Body of pancreas (tissue), 4 donors: ENCODE results near the gene THSD4. TPM values are rescaled to one million over a fixed set of nuclear protein-coding genes. Genes with fewer than 3 reads are reported as not detected.

Source experiments
- ATAC-seq: fragments of 150-250 bp; one replicate; pipeline ENCODE4 v1.9.1; 2016
- DNase-seq, 4 donors: peaks; one replicate each; pipeline ENCODE4 v3.0.0-alpha.2; 2019
- H3K27ac ChIP-seq, 4 donors: fragments of 200-600 bp; sonication (generic); 1 replicate in 3 of 4; 2 replicates in 1 of 4; pipeline versions ENCODE4 v1.5.1 to v1.6.1; 2016 to 2019; ENCODE audit warnings: mild to moderate bottlenecking in 1 of 4, mixed read lengths in 1 of 4, moderate library complexity in 1 of 4
- H3K27me3 ChIP-seq, 2 donors: fragments of 200-600 bp; sonication (generic); one replicate each; pipeline ENCODE4 v1.6.0; 2016; ENCODE audit warnings: mild to moderate bottlenecking in 1 of 2
- H3K36me3 ChIP-seq, 2 donors: fragments of 200-600 bp; sonication (generic); replicated peaks in 1 of 2; 2 replicates each; pipeline ENCODE4 v1.5.1; 2016; ENCODE audit warnings: low read depth in 2 of 2; ENCODE audit not compliant: insufficient read depth in 1 of 2
- H3K4me1 ChIP-seq: fragments of 200-600 bp; sonication (generic); one replicate; pipeline ENCODE4 v1.6.0; 2016
- H3K4me3 ChIP-seq, 2 donors: fragments of 200-600 bp; sonication (generic); 1 replicate in 1 of 2; 2 replicates in 1 of 2; pipeline ENCODE4 v1.5.1; 2016 to 2019
- H3K9me3 ChIP-seq, 3 donors: fragments of 200-600 bp; sonication (generic); 1 replicate in 2 of 3; 2 replicates in 1 of 3; pipeline ENCODE4 v1.5.1; 2016
- CTCF ChIP-seq, 7 experiments: fragments of 450-650 bp in 4 of 7; fragments of 200-600 bp in 3 of 7; sonication (generic) in 3 of 7; IDR thresholded peaks; one replicate each; pipeline ENCODE4 v1.5.1; 2016 to 2019; ENCODE audit warnings: antibody characterized with exemption in 7 of 7
- POLR2A ChIP-seq, 3 donors: fragments of 450-650 bp; IDR thresholded peaks; one replicate each; pipeline ENCODE4 v1.6.1; 2016; ENCODE audit warnings: antibody characterized with exemption in 3 of 3, mild to moderate bottlenecking in 2 of 3
- WGBS, 2 donors: methylation state at CpG; one replicate each; pipeline ENCODE4 v1.1.5; 2017; 5-methylcytosine and 5-hydroxymethylcytosine counted together
- intact Hi-C: fragments of 100-400 bp; cut with DNase I; formaldehyde crosslinking; loops from one replicate; pipeline ENCODE4 v1.15.1; 2023
- total RNA-seq, 2 donors: library from RNA; depleted of rRNA; stranded (reverse); fragments of >200 nt; gene quantifications; one replicate each; pipeline ENCODE4 v1.1.0, GENCODE V29; 2016

Gene THSD4
- total RNA-seq, 2 donors from 2014 or later, result 12.9 to 16.1 TPM

DNA sequence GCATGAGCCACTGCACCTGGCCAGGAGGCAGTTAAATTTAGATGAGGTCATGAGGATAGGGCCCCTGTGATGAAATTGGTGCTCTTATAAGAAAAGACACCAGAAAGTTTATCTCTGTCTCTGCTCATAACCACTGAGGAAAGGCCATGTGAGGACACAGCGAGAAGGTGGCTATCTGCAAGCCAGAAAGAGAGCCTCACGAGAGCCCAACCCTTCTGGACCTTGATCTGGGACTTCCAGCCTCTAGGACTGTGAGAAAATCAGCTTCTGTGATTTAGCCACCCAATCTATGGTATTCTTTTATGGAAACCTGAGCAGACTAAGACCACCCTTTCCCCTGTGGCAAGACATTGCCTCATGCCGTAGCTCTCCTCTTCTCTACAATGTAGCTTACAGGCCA lies 337.6 kb downstream of the THSD4 start:
- intact Hi-C loops, result loop anchor here (5.0 kb wide), 1 partner anchor 349 kb away; no protein-coding TSS in a partner anchor
- Histone ChIP-seq H3K27me3 (no peaks in the 10 kb centered on the region), H3K4me3 (no peak overlapping the region), H3K36me3 (no peaks in the 10 kb centered on the region), H3K4me1 (peaks cover under 1% of the 10 kb centered on the region), H3K9me3 (no peaks in the 10 kb centered on the region), H3K27ac (no peak overlapping the region)
- ATAC-seq, result no peak
- WGBS, 2 donors, result 45 to 72% methylated on average over 3 of the region's 3 CpGs
- no peak for TF ChIP-seq CTCF (IDR thresholded peaks at IDR 0.05)
- no peak for TF ChIP-seq POLR2A (IDR thresholded peaks at IDR 0.05)
- DNase-seq, result no peak

DNA sequence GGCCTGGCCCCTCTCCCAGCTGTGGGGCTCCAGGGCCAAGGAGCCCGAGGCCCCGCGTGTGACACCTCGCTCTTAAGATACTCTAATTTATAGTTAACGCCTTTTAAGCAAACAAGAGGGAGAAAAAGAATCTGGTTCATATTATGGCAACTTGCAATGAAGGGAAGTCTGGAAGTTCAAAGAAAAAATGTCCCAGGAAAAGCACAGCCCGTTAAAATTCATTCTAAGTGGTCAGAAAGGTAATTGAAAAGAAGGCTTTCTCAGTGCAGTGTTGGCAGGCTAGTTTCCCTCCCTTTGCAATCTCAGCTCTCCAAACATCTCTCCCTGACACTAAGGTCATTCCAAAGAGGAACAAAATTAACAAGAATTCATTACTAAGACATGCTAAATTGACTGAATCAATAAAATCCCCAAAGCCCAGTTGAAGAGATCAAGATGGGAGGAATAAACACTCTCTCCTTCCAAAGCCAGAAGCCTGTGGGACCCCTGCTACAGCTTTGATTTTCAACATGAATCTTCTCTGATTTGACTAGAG lies 339.3 kb downstream of the THSD4 start:
- ATAC-seq, result no peak
- Histone ChIP-seq H3K4me3 (no peak overlapping the region), H3K4me1 (no peaks in the 10 kb centered on the region), H3K36me3 (no peaks in the 10 kb centered on the region), H3K27me3 (no peaks in the 10 kb centered on the region), H3K27ac (no peak overlapping the region), H3K9me3 (no peaks in the 10 kb centered on the region)
- 80 to 88% methylated on average over 6 of the region's 6 CpGs for WGBS, 2 donors
- DNase-seq, result no peak
- intact Hi-C loops, result loop anchor here (5.0 kb wide), 1 partner anchor 348 kb away; no protein-coding TSS in a partner anchor
- TF ChIP-seq POLR2A (IDR thresholded peaks at IDR 0.05) (no peak), CTCF (IDR thresholded peaks at IDR 0.05) (no peak)

- intact Hi-C loops, result no loop called here
- H3K36me3 ChIP-seq, result no peaks in the 10 kb centered on the region
- TF ChIP-seq POLR2A (IDR thresholded peaks at IDR 0.05) (no peak), CTCF (IDR thresholded peaks at IDR 0.05) (no peak)
- H3K27me3 ChIP-seq, result no peaks in the 10 kb centered on the region
- 68 to 76% methylated on average over 3 of the region's 3 CpGs for WGBS, 2 donors
- no peak for ATAC-seq
- H3K9me3 ChIP-seq, result no peaks in the 10 kb centered on the region
- DNase-seq, result no peak
- H3K27ac ChIP-seq, result no peak overlapping the region
- no peak overlapping the region for H3K4me3 ChIP-seq
- no peaks in the 10 kb centered on the region for H3K4me1 ChIP-seq
Measured at GRCh38 chr15:71455107-71455506, 339.8 kb downstream of the THSD4 start.

DNA sequence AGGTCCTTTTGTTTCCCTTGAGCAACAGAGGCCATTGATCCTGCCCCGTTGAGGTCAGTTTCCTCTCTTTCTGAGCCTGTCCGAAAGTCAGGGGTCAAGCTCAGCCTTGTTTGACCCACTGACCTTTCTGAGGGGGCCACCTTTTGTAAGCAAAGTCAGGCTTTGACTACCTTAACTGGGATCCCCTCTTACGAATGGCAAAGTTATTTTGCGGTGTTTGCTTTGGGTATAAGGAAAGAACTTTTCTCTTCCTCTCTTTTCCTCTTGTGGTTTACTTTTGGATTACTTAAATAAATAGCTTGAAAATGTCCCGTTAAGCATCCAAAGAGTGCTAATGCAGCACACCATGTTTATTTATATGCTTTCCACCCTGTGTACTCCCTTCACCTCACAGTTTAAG lies 340.6 kb downstream of the THSD4 start:
- Histone ChIP-seq H3K27ac (no peak overlapping the region), H3K9me3 (no peaks in the 10 kb centered on the region), H3K27me3 (no peaks in the 10 kb centered on the region), H3K36me3 (no peaks in the 10 kb centered on the region), H3K4me1 (no peaks in the 10 kb centered on the region), H3K4me3 (no peak overlapping the region)
- intact Hi-C loops, result no loop called here
- ATAC-seq, result no peak
- TF ChIP-seq POLR2A (IDR thresholded peaks at IDR 0.05), result no peak
- no peak for TF ChIP-seq CTCF (IDR thresholded peaks at IDR 0.05)
- DNase-seq, result no peak
- 72 to 74% methylated on average over 5 of the region's 5 CpGs for whole genome bisulfite sequencing, 2 donors

DNA sequence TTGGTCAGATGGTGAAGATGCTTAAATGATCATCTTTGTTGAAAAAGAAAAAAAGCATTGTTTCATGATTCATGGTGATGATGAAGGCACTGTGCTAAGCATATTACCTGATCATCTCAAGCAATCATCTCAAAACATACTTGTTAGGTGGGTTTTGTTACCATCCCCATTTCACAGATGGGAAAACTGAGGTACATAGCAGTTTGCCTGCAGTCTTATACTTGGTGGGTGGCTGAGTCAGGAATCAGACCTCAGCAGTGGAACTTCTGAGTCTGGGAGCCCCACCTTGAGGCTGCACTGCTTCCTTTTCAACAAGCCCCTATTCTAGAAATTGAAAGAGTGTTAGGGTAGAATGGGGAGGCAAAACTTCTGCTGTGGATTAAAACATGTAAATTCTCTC lies 341.1 kb downstream of the THSD4 start:
- Histone ChIP-seq H3K36me3 (no peaks in the 10 kb centered on the region), H3K9me3 (no peaks in the 10 kb centered on the region), H3K27ac (no peak overlapping the region), H3K4me1 (no peaks in the 10 kb centered on the region), H3K4me3 (no peak overlapping the region), H3K27me3 (no peaks in the 10 kb centered on the region)
- DNase-seq (no peak), ATAC-seq (no peak)
- intact Hi-C loops, result no loop called here
- no peak for TF ChIP-seq POLR2A (IDR thresholded peaks at IDR 0.05)
- no peak for TF ChIP-seq CTCF (IDR thresholded peaks at IDR 0.05)
